H9 (cell line): ENCODE data around the gene PFDN1. TPM values are rescaled to one million over a fixed set of nuclear protein-coding genes. Genes with fewer than 3 reads are reported as not detected.

Experiments used
- DNase-seq: peaks from one replicate; pipeline ENCODE4 v3.0.0-alpha.2; 2017
- H2AFZ ChIP-seq: one replicate; pipeline ENCODE4 v1.6.1; 2013; ENCODE audit warnings: mild to moderate bottlenecking, low read length, control low read depth, moderate library complexity
- H2AK5ac ChIP-seq: 2 replicates; pipeline ENCODE4 v1.6.1; 2013; ENCODE audit warnings: low read length, control low read depth, mixed read lengths; ENCODE audit not compliant: insufficient read length
- H2BK120ac ChIP-seq: one replicate; pipeline ENCODE4 v1.6.1; 2013; ENCODE audit warnings: low read depth, mild to moderate bottlenecking, low read length, control low read depth, inconsistent platforms; ENCODE audit not compliant: poor library complexity, severe bottlenecking
- H2BK12ac ChIP-seq: 2 replicates; pipeline ENCODE4 v1.6.1; 2013; ENCODE audit warnings: low read length, control low read depth, mixed read lengths, low read depth; ENCODE audit not compliant: insufficient read length
- H2BK15ac ChIP-seq: 2 replicates; pipeline ENCODE4 v1.6.1; 2013; ENCODE audit warnings: low read depth, low read length, control low read depth
- H2BK20ac ChIP-seq: one replicate; pipeline ENCODE4 v1.6.1; 2013; ENCODE audit warnings: low read depth, mild to moderate bottlenecking, low read length, control low read depth, inconsistent platforms; ENCODE audit not compliant: poor library complexity, severe bottlenecking
- H2BK5ac ChIP-seq: 2 replicates; pipeline ENCODE4 v1.6.1; 2013; ENCODE audit warnings: low read length, control low read depth, mixed read lengths; ENCODE audit not compliant: insufficient read length
- H3K14ac ChIP-seq: 2 replicates; pipeline ENCODE4 v1.6.1; 2013; ENCODE audit warnings: low read length, control low read depth; ENCODE audit not compliant: insufficient read depth
- H3K18ac ChIP-seq: 2 replicates; pipeline ENCODE4 v1.6.1; 2013; ENCODE audit warnings: low read depth, mild to moderate bottlenecking, mixed read lengths, low read length, control low read depth; ENCODE audit not compliant: insufficient read length
- H3K23ac ChIP-seq: 2 replicates; pipeline ENCODE4 v1.6.1; 2013; ENCODE audit warnings: low read length, control low read depth, mixed read lengths, low read depth; ENCODE audit not compliant: insufficient read length
- H3K23me2 ChIP-seq: 2 replicates; pipeline ENCODE4 v1.6.1; 2013; ENCODE audit warnings: low read depth, mild to moderate bottlenecking, mixed read lengths, low read length, control low read depth; ENCODE audit not compliant: insufficient read length, poor library complexity, severe bottlenecking
- H3K27ac ChIP-seq: 2 replicates; pipeline ENCODE4 v1.5.1; 2013; ENCODE audit warnings: low read length, control low read depth, mixed read lengths, low read depth; ENCODE audit not compliant: insufficient read length
- H3K27me3 ChIP-seq: 2 replicates; pipeline ENCODE4 v1.6.1; 2013; ENCODE audit warnings: low read length, control low read depth, inconsistent platforms; ENCODE audit not compliant: insufficient read depth
- H3K4ac ChIP-seq: 2 replicates; pipeline ENCODE4 v1.6.1; 2013; ENCODE audit warnings: low read depth, mild to moderate bottlenecking, control low read depth, inconsistent platforms, low read length, moderate library complexity
- H3K4me1 ChIP-seq: 2 replicates; pipeline ENCODE4 v1.6.1; 2013; ENCODE audit warnings: low read length, control low read depth, inconsistent platforms; ENCODE audit not compliant: insufficient read depth
- H3K4me2 ChIP-seq: 2 replicates; pipeline ENCODE4 v1.6.1; 2013; ENCODE audit warnings: low read length, control low read depth, mixed read lengths; ENCODE audit not compliant: insufficient read length, insufficient read depth
- H3K56ac ChIP-seq: 2 replicates; pipeline ENCODE4 v1.6.1; 2013; ENCODE audit warnings: low read depth, mild to moderate bottlenecking, mixed read lengths, low read length, control low read depth; ENCODE audit not compliant: insufficient read length
- H3K79me1 ChIP-seq: 2 replicates; pipeline ENCODE4 v1.6.1; 2013; ENCODE audit warnings: low read depth, mild to moderate bottlenecking, moderate library complexity, low read length, control low read depth, inconsistent platforms; ENCODE audit not compliant: insufficient read depth, poor library complexity, severe bottlenecking
- H3K79me2 ChIP-seq: 2 replicates; pipeline ENCODE4 v1.6.1; 2013; ENCODE audit warnings: low read length, control low read depth, inconsistent platforms; ENCODE audit not compliant: insufficient read depth
- H3K9ac ChIP-seq: 2 replicates; pipeline ENCODE4 v1.6.1; 2013; ENCODE audit warnings: low read length, control low read depth, mixed read lengths; ENCODE audit not compliant: insufficient read length; ENCODE audit errors: extremely low read depth
- H3K9me3 ChIP-seq: one replicate; pipeline ENCODE4 v1.6.1; 2013; ENCODE audit warnings: low read depth, low read length, inconsistent platforms; ENCODE audit not compliant: control insufficient read depth
- H3T11ph ChIP-seq: one replicate; pipeline ENCODE4 v1.6.1; 2013; ENCODE audit warnings: mild to moderate bottlenecking, low read length, control low read depth, inconsistent platforms
- H4K20me1 ChIP-seq: one replicate; pipeline ENCODE4 v1.6.1; 2013; ENCODE audit not compliant: control insufficient read depth, insufficient read length, insufficient read depth
- H4K5ac ChIP-seq: 2 replicates; pipeline ENCODE4 v1.6.1; 2013; ENCODE audit warnings: low read depth, mild to moderate bottlenecking, mixed read lengths, low read length, control low read depth; ENCODE audit not compliant: insufficient read length
- H4K8ac ChIP-seq: replicated peaks from 2 replicates; pipeline ENCODE4 v1.6.1; 2013; ENCODE audit warnings: low read length, control low read depth, mixed read lengths, low read depth; ENCODE audit not compliant: insufficient read length
- H4K91ac ChIP-seq: 2 replicates; pipeline ENCODE4 v1.6.1; 2013; ENCODE audit warnings: low read depth, mild to moderate bottlenecking, moderate library complexity, mixed read lengths, low read length, control low read depth; ENCODE audit not compliant: insufficient read length
- H3K27ac Mint-ChIP-seq, 3 experiments: 2 replicates in 2 of 3; 3 replicates in 1 of 3; pipeline ENCODE4 v1.8.0; 2020 to 2021; ENCODE audit warnings: mixed read lengths in 3 of 3, mild to moderate bottlenecking in 1 of 3, moderate library complexity in 1 of 3
- H3K27me3 Mint-ChIP-seq: 2 replicates; pipeline ENCODE4 v1.8.0; 2021; ENCODE audit warnings: low read depth, mild to moderate bottlenecking, moderate library complexity, mixed read lengths
- H3K36me3 Mint-ChIP-seq, 3 experiments: 2 replicates in 2 of 3; 3 replicates in 1 of 3; pipeline ENCODE4 v1.8.0; 2020 to 2021; ENCODE audit warnings: low read depth in 3 of 3, mixed read lengths in 3 of 3; ENCODE audit not compliant: insufficient read depth in 1 of 3
- H3K4me1 Mint-ChIP-seq, 2 experiments: 2 replicates each; pipeline ENCODE4 v1.8.0; 2020; ENCODE audit warnings: mixed read lengths in 2 of 2
- H3K4me3 Mint-ChIP-seq, 2 experiments: 2 replicates in 1 of 2; 3 replicates in 1 of 2; pipeline ENCODE4 v1.8.0; 2020 to 2021; ENCODE audit warnings: mild to moderate bottlenecking in 2 of 2, mixed read lengths in 2 of 2, moderate library complexity in 1 of 2
- H3K9me3 Mint-ChIP-seq, 2 experiments: 2 replicates in 1 of 2; 3 replicates in 1 of 2; pipeline ENCODE4 v1.8.0; 2020; ENCODE audit warnings: mild to moderate bottlenecking in 2 of 2, mixed read lengths in 2 of 2, moderate library complexity in 1 of 2
- WGBS: extraction: QIAGEN DNeasy Blood & Tissue Kit; methylation state at CpG from one replicate; pipeline ENCODE4 v1.1.7; 2013; ENCODE audit warnings: missing lambda C conversion rate, low lambda C conversion rate, mixed read lengths; ENCODE audit not compliant: insufficient read length; ENCODE audit errors: extremely low coverage; 5-methylcytosine and 5-hydroxymethylcytosine counted together
- total RNA-seq: library from RNA; stranded (reverse); gene quantifications from 2 replicates; pipeline ENCODE4 v1.2.1, GENCODE V29; 2021
- TF ChIP-seq, protein P1 (sequence below): fragments of 200-600 bp; sonication (generic); conservative IDR thresholded peaks from 3 replicates; pipeline ENCODE4 v1.8.0; 2021; ENCODE audit warnings: antibody characterized with exemption, mild to moderate bottlenecking

Gene PFDN1
- total RNA-seq, 1 experiment from 2014 or later, result 58.3 TPM

DNA sequence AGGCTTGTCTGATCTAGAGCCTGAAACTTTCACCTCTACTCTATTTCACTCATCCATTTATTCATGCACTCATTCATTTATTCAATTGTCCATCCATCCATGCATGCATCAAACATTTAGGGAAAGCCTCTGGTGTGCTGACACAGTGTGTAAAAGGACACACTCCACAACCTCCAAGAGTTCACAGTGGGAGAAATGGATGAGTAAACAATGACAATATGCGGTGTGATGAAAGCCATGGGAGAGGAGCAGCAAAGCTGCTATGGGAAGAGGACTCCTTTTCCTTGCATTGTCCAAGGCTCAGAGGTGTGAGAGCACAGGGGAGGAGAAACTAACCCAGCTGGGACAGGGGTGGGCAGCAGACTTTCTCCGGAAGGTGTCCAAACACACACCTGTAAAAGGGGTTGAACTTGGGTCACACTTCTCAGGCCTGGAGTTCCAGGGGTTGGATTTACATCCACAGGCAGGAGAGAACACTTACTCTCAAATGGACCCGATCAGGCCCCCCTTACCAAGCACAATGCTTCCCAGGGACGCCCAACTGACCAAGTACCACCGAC, 21.2 kb upstream of the PFDN1 start:
- Histone ChIP-seq H4K5ac (no peak overlapping the region), H3K4ac (no peak overlapping the region), H4K20me1 (no peaks in the 10 kb centered on the region), H3K56ac (no peak overlapping the region), H2BK15ac (no peak overlapping the region), H2AFZ (no peak overlapping the region), H3K9ac (no peak overlapping the region), H4K8ac (no peak overlapping the region), H3K27me3 (no peaks in the 10 kb centered on the region), H2AK5ac (no peak overlapping the region), H2BK120ac (no peak overlapping the region), H3K4me2 (no peak overlapping the region), H3K4me1 (no peaks in the 10 kb centered on the region), H3K23me2 (no peaks in the 10 kb centered on the region), H3K18ac (no peak overlapping the region), H3K27ac (no peak overlapping the region), H3K23ac (no peak overlapping the region), H3T11ph (no peak overlapping the region), H3K79me1 (no peaks in the 10 kb centered on the region), H4K91ac (no peak overlapping the region), H3K9me3 (no peaks in the 10 kb centered on the region), H3K79me2 (no peaks in the 10 kb centered on the region), H2BK20ac (no peak overlapping the region), H2BK12ac (no peak overlapping the region), H3K14ac (no peak overlapping the region), H2BK5ac (no peak overlapping the region)
- no peaks in the 10 kb centered on the region for H3K36me3 Mint-ChIP-seq
- DNase-seq, result no peak
- H3K27me3 Mint-ChIP-seq, result no peaks in the 10 kb centered on the region; the same call in none of the 2 replicates
- no peak overlapping the region for H3K4me3 Mint-ChIP-seq
- no peak overlapping the region for H3K27ac Mint-ChIP-seq
- no CpG with 5 or more reads among the region's 5 CpGs for WGBS
- H3K4me1 Mint-ChIP-seq, result peaks cover 10 to 13% of the 10 kb centered on the region in 2 experiments
- H3K9me3 Mint-ChIP-seq, result no peaks in the 10 kb centered on the region; a peak in 1 of 5 replicates
- TF ChIP-seq, protein P1, sequence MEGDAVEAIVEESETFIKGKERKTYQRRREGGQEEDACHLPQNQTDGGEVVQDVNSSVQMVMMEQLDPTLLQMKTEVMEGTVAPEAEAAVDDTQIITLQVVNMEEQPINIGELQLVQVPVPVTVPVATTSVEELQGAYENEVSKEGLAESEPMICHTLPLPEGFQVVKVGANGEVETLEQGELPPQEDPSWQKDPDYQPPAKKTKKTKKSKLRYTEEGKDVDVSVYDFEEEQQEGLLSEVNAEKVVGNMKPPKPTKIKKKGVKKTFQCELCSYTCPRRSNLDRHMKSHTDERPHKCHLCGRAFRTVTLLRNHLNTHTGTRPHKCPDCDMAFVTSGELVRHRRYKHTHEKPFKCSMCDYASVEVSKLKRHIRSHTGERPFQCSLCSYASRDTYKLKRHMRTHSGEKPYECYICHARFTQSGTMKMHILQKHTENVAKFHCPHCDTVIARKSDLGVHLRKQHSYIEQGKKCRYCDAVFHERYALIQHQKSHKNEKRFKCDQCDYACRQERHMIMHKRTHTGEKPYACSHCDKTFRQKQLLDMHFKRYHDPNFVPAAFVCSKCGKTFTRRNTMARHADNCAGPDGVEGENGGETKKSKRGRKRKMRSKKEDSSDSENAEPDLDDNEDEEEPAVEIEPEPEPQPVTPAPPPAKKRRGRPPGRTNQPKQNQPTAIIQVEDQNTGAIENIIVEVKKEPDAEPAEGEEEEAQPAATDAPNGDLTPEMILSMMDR, result no peak
